Cardiac fibroblast (primary cell): Measurements from ENCODE around the gene C13orf46.

Experiments used
- DNase-seq, 2 donors: peaks; one replicate each; pipeline versions ENCODE4 v3.0.0 to v3.0.0-alpha.2; 2010; ENCODE audit warnings: low read depth in 2 of 2
- H3K4me3 ChIP-seq, 2 donors: replicated peaks in 1 of 2; 1 replicate in 1 of 2; 2 replicates in 1 of 2; pipeline ENCODE4 v1.5.1; 2011; ENCODE audit warnings: low read depth in 2 of 2, low read length in 2 of 2, mild to moderate bottlenecking in 2 of 2, moderate library complexity in 1 of 2
- CTCF ChIP-seq: IDR thresholded peaks from one replicate; pipeline ENCODE4 v1.5.1; 2011; ENCODE audit warnings: low read depth, mild to moderate bottlenecking, low read length, inconsistent platforms

The C13orf46 gene

GRCh38 chr13:113969973-113970611 lies 3.8 kb downstream of the C13orf46 start:
- no peak overlapping the region for H3K4me3 ChIP-seq
- TF ChIP-seq CTCF = no peak
- DNase-seq = no peak

- TF ChIP-seq CTCF = no peak
- no peak for DNase-seq
- H3K4me3 ChIP-seq = no peak overlapping the region
These were observed 4.4 kb downstream of the C13orf46 start for GRCh38 chr13:113969311-113969972.

- no peak for TF ChIP-seq CTCF
- no peak overlapping the region for H3K4me3 ChIP-seq
- no peak for DNase-seq
These were observed 5.2 kb downstream of the C13orf46 start for GRCh38 chr13:113968463-113969310.

- no peak for DNase-seq
- no peak overlapping the region for H3K4me3 ChIP-seq
- TF ChIP-seq CTCF = no peak
These were observed 6.0 kb downstream of the C13orf46 start for GRCh38 chr13:113967729-113968462.

DNA sequence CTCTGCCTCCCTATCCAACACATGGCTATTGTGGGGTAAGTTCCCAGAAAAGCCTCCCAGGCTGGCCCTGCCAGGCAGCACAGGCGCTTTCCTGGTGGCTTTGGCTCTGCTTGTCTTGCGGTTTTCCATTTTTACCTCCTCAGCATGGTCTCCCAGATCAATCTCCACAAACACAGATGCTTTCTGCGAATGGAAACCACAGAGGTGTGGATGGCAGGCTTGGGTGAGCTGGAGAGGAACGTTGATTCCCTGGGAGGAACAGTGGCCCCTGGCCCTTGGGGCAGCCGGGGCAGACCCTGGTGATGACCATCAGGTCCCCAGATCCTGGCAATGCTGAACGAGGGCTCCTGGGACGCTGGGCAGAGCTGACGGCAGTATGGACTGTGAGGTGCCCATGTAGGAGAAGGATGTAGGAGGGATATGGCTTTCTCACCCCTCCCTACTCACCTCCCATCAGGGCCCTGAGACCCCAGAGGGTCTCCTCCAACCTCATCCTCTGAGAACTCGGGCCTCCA lies 6.6 kb downstream of the C13orf46 start:
- H3K4me3 ChIP-seq = no peak overlapping the region
- no peak for DNase-seq
- no peak for TF ChIP-seq CTCF
